GM12878 (cell line): Measurements from ENCODE around the gene CCDC9. TPM values are rescaled to one million over a fixed set of nuclear protein-coding genes. Genes with fewer than 3 reads are reported as not detected.
"Not testable (repeated sequence)": the region's sequence is repeated elsewhere in the genome, so short reads cannot be mapped to it uniquely, and the experiment has no call there.

Experiments
- ATAC-seq: fragments of 200-7000 bp; cut with Tn5 transposase; 3 replicates; pipeline ENCODE4 v1.9.1; 2020; ENCODE audit warnings: mild to moderate bottlenecking, moderate library complexity
- BruUV-seq: library from RNA; stranded (reverse); fragments of 400-500 nt; replicated peaks from 2 replicates; lab custom pipeline; 2021; lab: Mats Ljungman, UMichigan
- CTCF ChIA-PET: fragments of 300-600 bp; sonication (Branson Sonifier 250); formaldehyde crosslinking; extraction: SDS; loops from one replicate; lab custom pipeline; 2021; ENCODE audit warnings: inconsistent platforms; lab: Yijun Ruan, JAX
- POLR2A ChIA-PET: fragments of 350-600 bp; formaldehyde crosslinking; extraction: SDS; loops from one replicate; lab custom pipeline; 2021; ENCODE audit warnings: inconsistent platforms; lab: Charles Lee
- RAD21 ChIA-PET: fragments of 300-600 bp; sonication (Branson Sonifier 250); formaldehyde crosslinking; loops from one replicate; lab custom pipeline; 2023; ENCODE audit warnings: antibody characterized with exemption; ENCODE audit not compliant: unreplicated experiment; lab: Charles Lee
- SMC1A ChIA-PET: fragments of 300-600 bp; sonication (Branson Sonifier 250); formaldehyde crosslinking; loops from one replicate; lab custom pipeline; 2023; ENCODE audit not compliant: unreplicated experiment, uncharacterized antibody; lab: Charles Lee
- DNase-seq: peaks from one replicate; pipeline ENCODE4 v3.0.0-alpha.2; 2011; ENCODE audit warnings: low read depth, low spot score
- FAIRE-seq: peaks from 3 replicates; lab custom pipeline; 2011; peaks lifted over from hg19 to GRCh38; lab: Jason Lieb, UNC
- H2AFZ ChIP-seq: 2 replicates; pipeline ENCODE4 v1.6.0; 2011; ENCODE audit warnings: low read depth, low read length, control low read depth; ENCODE audit not compliant: control insufficient read depth
- H3K27ac ChIP-seq: 2 replicates; pipeline ENCODE4 v1.5.1; 2011; ENCODE audit warnings: control low read depth; ENCODE audit not compliant: control insufficient read depth, insufficient read depth
- H3K27me3 ChIP-seq, 2 experiments: replicated peaks in 1 of 2; 2 replicates each; pipeline versions ENCODE4 v1.6.0 to v1.6.1; 2011; ENCODE audit warnings: low read length in 1 of 2; ENCODE audit not compliant: control insufficient read depth in 2 of 2, insufficient read depth in 2 of 2
- H3K36me3 ChIP-seq, 2 experiments: 2 replicates each; pipeline ENCODE4 v1.5.1; 2011; ENCODE audit warnings: low read length in 1 of 2; ENCODE audit not compliant: control insufficient read depth in 2 of 2, insufficient read depth in 2 of 2
- H3K4me1 ChIP-seq: 2 replicates; pipeline ENCODE4 v1.6.1; 2011; ENCODE audit warnings: mild to moderate bottlenecking, low read length, moderate library complexity, mixed read lengths; ENCODE audit not compliant: control insufficient read depth, insufficient read depth
- H3K4me2 ChIP-seq: 2 replicates; pipeline ENCODE4 v1.6.0; 2011; ENCODE audit warnings: control low read depth; ENCODE audit not compliant: control insufficient read depth, insufficient read depth
- H3K4me3 ChIP-seq: fragments of 200-600 bp; sonication (generic); 2 replicates; pipeline ENCODE4 v1.5.1; 2016
- H3K79me2 ChIP-seq: 2 replicates; pipeline ENCODE4 v1.6.0; 2011; ENCODE audit warnings: low read length; ENCODE audit not compliant: control insufficient read depth, insufficient read depth
- H3K9ac ChIP-seq: 2 replicates; pipeline ENCODE4 v1.8.0; 2011; ENCODE audit warnings: low read length, control low read depth, mixed read lengths; ENCODE audit not compliant: control insufficient read depth, insufficient read depth
- H3K9me3 ChIP-seq: replicated peaks from 3 replicates; pipeline ENCODE4 v1.5.1; 2011; ENCODE audit warnings: mild to moderate bottlenecking, low read length; ENCODE audit not compliant: control insufficient read depth, insufficient read depth
- H4K20me1 ChIP-seq: 2 replicates; pipeline ENCODE4 v1.6.0; 2011; ENCODE audit not compliant: control insufficient read depth, insufficient read depth
- CREM ChIP-seq: IDR thresholded peaks from 2 replicates; pipeline ENCODE4 v1.6.1; 2014; ENCODE audit warnings: antibody characterized with exemption, low read depth
- EGR1 ChIP-seq, 2 experiments: IDR thresholded peaks; 1 replicate in 1 of 2; 2 replicates in 1 of 2; pipeline ENCODE4 v1.6.1; 2011 to 2012; ENCODE audit warnings: low read depth in 2 of 2, low read length in 2 of 2, borderline replicate concordance in 1 of 2, mild to moderate bottlenecking in 1 of 2, moderate library complexity in 1 of 2
- FOXM1 ChIP-seq: IDR thresholded peaks from 2 replicates; pipeline ENCODE4 v1.6.1; 2012; ENCODE audit warnings: low read depth, mild to moderate bottlenecking, inconsistent platforms, low read length, moderate library complexity
- HDAC6 ChIP-seq: fragments of 200-600 bp; sonication (generic); IDR thresholded peaks from one replicate; pipeline ENCODE4 v1.8.0; 2017; ENCODE audit warnings: antibody characterized with exemption; ENCODE audit not compliant: unreplicated experiment
- NR2C1 ChIP-seq: fragments of 450-650 bp; IDR thresholded peaks from 2 replicates; pipeline ENCODE4 v1.6.1; 2017; ENCODE audit warnings: antibody characterized with exemption, mild to moderate bottlenecking, moderate library complexity
- RCOR1 ChIP-seq: conservative IDR thresholded peaks from 2 replicates; pipeline ENCODE4 v1.6.1; 2012; ENCODE audit warnings: low read depth, low read length, improper control_type of control experiment
- SP1 ChIP-seq: IDR thresholded peaks from one replicate; pipeline ENCODE4 v1.6.1; 2011; ENCODE audit warnings: low read depth, low read length
- ZNF384 ChIP-seq: IDR thresholded peaks from 2 replicates; pipeline ENCODE4 v1.6.1; 2012; ENCODE audit warnings: low read depth, mild to moderate bottlenecking, low read length, improper control_type of control experiment, borderline replicate concordance
- WGBS: methylation state at CpG from one replicate; pipeline ENCODE4 v1.1.6; 2016; ENCODE audit warnings: low lambda C conversion rate; ENCODE audit not compliant: insufficient replicate concordance, insufficient coverage; ENCODE audit errors: missing lambda C conversion rate; 5-methylcytosine and 5-hydroxymethylcytosine counted together
- in situ Hi-C: fragments of 300-500 bp; cut with MboI; formaldehyde crosslinking; loops from 9 replicates; pipeline ENCODE4 v1.14.3; 2018; ENCODE audit warnings: mixed read lengths
- intact Hi-C: fragments of 100-400 bp; cut with micrococcal nuclease; formaldehyde crosslinking; loops from one replicate; pipeline ENCODE4 v1.14.2; 2022; ENCODE audit not compliant: unreplicated experiment
- polyA plus RNA-seq, 11 experiments: library from polyadenylated mRNA; depleted of rRNA in 4 of 11; unstranded in 6 of 11; stranded (reverse) in 5 of 11; fragments of >200 nt; fragmentation: Nextera tagmentation in 4 of 11; fragmentation: Illumina TruSeq in 1 of 11; extraction: Ambion mirVana in 4 of 11; extraction: Trizol in 1 of 11; gene quantifications; 1 replicate in 1 of 11; 2 replicates in 10 of 11; pipeline versions ENCODE4 v1.2.1 to v1.2.3, GENCODE V29; 2011 to 2016; ENCODE audit warnings: inconsistent platforms in 2 of 11, missing spikeins in 2 of 11, low read depth in 1 of 11
- total RNA-seq, 4 experiments: library from RNA; depleted of rRNA in 3 of 4; stranded (reverse); fragments of >200 nt in 3 of 4; fragmentation: Illumina TruSeq in 1 of 4; extraction: Trizol in 1 of 4; gene quantifications; 2 replicates each; pipeline versions ENCODE4 v1.2.1 to v1.2.3, GENCODE V29; 2013 to 2021
- TF ChIP-seq, protein P1 (sequence below): fragments of 450-650 bp; IDR thresholded peaks from 2 replicates; pipeline ENCODE4 v1.6.1; 2014; ENCODE audit warnings: mild to moderate bottlenecking
- TF ChIP-seq, protein P2 (sequence below): fragments of 450-650 bp; formaldehyde crosslinking; IDR thresholded peaks from 2 replicates; pipeline ENCODE4 v1.4.0; 2022; ENCODE audit warnings: mild to moderate bottlenecking, moderate library complexity
- TF ChIP-seq, protein P3 (sequence below): fragments of 450-650 bp; IDR thresholded peaks from 2 replicates; pipeline ENCODE4 v1.6.1; 2017; ENCODE audit warnings: borderline replicate concordance
- TF ChIP-seq, protein P4 (sequence below): fragments of 450-650 bp; IDR thresholded peaks from 2 replicates; pipeline ENCODE4 v1.6.1; 2016; ENCODE audit warnings: mild to moderate bottlenecking

Gene CCDC9
- total and polyA plus RNA-seq, 10 of the 15 experiments (the other 5 are each of a cell fraction or from before 2014, with no cell fraction given), result 0.18 to 17.5 (median 7.1) TPM; not detected in 1

DNA sequence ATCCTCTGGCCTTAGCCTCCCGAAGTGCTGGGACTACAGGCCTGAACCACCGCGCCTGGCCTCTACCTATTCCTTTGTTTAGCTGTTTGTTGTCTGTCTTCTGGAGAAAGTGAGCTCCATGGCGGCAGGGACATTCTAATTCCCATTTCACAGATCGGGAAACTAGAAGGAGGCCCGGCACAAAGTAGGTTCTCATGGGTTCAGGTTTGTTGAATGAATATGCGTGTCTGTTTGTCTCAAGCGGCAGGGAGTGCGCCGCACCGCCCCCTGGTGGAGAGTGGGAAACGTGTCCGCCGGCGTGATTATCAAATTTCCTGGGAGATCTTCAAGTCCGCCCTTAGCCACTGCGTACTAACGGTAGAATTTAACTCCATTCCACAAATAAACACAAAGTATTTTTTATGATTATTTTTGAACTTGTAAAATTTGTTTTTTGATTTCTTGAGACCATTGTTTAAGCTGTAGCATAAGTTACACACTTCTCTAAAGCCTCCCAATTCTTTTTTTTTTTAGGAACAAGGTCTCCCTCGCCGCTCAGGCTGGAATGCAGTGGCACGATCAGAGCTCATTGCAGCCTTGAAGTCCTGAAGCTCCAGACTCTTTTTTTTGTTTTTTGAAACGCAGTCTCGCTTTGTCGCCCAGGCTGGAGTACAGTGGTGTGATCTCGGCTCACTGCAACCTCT lies 8.9 kb upstream of the CCDC9 start (continued):
- TF ChIP-seq, protein P1, sequence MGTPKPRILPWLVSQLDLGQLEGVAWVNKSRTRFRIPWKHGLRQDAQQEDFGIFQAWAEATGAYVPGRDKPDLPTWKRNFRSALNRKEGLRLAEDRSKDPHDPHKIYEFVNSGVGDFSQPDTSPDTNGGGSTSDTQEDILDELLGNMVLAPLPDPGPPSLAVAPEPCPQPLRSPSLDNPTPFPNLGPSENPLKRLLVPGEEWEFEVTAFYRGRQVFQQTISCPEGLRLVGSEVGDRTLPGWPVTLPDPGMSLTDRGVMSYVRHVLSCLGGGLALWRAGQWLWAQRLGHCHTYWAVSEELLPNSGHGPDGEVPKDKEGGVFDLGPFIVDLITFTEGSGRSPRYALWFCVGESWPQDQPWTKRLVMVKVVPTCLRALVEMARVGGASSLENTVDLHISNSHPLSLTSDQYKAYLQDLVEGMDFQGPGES, result no peak
- TF ChIP-seq NR2C1 (no peak), CREM (peak; percentile 32; the same call in 1 of the 2 replicates), ZNF384 (no peak), RCOR1 (0 out of 2 replicates have a peak, but pooled peaks have one; percentile 47), HDAC6 (no peak), SP1 (no peak), FOXM1 (no peak), EGR1 (IDR thresholded peaks at IDR 0.05; ENCODE audit: borderline replicate concordance in 1 of 2, low read depth in 2 of 2, low read length in 2 of 2) (no peak)
- TF ChIP-seq, protein P2, sequence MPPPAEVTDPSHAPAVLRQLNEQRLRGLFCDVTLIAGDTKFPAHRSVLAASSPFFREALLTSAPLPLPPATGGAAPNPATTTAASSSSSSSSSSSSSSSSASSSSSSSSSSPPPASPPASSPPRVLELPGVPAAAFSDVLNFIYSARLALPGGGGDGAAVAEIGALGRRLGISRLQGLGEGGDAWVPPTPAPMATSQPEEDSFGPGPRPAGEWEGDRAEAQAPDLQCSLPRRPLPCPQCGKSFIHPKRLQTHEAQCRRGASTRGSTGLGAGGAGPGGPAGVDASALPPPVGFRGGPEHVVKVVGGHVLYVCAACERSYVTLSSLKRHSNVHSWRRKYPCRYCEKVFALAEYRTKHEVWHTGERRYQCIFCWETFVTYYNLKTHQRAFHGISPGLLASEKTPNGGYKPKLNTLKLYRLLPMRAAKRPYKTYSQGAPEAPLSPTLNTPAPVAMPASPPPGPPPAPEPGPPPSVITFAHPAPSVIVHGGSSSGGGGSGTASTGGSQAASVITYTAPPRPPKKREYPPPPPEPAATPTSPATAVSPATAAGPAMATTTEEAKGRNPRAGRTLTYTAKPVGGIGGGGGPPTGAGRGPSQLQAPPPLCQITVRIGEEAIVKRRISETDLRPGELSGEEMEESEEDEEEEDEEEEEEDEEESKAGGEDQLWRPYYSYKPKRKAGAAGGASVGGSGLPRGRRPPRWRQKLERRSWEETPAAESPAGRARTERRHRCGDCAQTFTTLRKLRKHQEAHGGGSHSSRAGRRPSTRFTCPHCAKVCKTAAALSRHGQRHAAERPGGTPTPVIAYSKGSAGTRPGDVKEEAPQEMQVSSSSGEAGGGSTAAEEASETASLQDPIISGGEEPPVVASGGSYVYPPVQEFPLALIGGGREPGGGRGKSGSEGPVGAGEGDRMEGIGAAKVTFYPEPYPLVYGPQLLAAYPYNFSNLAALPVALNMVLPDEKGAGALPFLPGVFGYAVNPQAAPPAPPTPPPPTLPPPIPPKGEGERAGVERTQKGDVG, result no peak
- TF ChIP-seq, protein P3, sequence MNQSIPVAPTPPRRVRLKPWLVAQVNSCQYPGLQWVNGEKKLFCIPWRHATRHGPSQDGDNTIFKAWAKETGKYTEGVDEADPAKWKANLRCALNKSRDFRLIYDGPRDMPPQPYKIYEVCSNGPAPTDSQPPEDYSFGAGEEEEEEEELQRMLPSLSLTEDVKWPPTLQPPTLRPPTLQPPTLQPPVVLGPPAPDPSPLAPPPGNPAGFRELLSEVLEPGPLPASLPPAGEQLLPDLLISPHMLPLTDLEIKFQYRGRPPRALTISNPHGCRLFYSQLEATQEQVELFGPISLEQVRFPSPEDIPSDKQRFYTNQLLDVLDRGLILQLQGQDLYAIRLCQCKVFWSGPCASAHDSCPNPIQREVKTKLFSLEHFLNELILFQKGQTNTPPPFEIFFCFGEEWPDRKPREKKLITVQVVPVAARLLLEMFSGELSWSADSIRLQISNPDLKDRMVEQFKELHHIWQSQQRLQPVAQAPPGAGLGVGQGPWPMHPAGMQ, result no peak
- TF ChIP-seq, protein P4, sequence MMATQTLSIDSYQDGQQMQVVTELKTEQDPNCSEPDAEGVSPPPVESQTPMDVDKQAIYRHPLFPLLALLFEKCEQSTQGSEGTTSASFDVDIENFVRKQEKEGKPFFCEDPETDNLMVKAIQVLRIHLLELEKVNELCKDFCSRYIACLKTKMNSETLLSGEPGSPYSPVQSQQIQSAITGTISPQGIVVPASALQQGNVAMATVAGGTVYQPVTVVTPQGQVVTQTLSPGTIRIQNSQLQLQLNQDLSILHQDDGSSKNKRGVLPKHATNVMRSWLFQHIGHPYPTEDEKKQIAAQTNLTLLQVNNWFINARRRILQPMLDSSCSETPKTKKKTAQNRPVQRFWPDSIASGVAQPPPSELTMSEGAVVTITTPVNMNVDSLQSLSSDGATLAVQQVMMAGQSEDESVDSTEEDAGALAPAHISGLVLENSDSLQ, result no peak
- TF ChIP-seq, all 136 proteins: peak for 17

DNA sequence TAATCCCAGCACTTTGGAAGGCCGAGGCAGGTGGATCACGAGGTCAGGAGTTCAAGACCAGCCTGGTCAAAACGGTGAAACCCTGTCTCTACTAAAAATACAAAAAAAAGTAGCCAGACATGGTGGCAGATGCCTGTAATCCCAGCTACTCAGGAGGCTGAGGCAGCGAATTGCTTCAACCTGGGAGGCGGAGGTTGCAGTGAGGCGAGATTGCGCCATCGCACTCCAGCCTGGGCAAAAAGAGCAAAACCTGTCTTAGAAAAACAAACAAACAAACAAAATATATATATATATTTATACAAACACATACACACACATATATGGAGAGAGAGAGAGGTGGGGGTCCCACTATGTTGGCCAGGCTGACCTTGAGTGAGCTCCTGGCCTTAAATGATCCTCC lies 3.3 kb upstream of the CCDC9 start:
- H3K4me2 ChIP-seq, H2AFZ ChIP-seq, H3K27ac ChIP-seq, ATAC-seq, DNase-seq, H3K79me2 ChIP-seq, H4K20me1 ChIP-seq, H3K9ac ChIP-seq, FAIRE-seq, H3K4me1 ChIP-seq, H3K9me3 ChIP-seq, BruUV-seq, H3K4me3 ChIP-seq, intact Hi-C loops, H3K27me3 ChIP-seq, H3K36me3 ChIP-seq, in situ Hi-C loops: not testable (repeated sequence)
- POLR2A ChIA-PET, result interaction anchor here (0.6 kb wide), 1 partner anchor 1268 kb away, joined by 10 read pairs; no protein-coding TSS in a partner anchor
- WGBS, result 83% methylated on average over 8 of the region's 8 CpGs
- SMC1A ChIA-PET, result interaction anchor here (1.9 kb wide), 1 partner anchor 9 kb away, joined by 5 read pairs; no protein-coding TSS in a partner anchor
- RAD21 ChIA-PET, result interaction anchor here (0.7 kb wide), 1 partner anchor 9 kb away, joined by 3 read pairs; no protein-coding TSS in a partner anchor
- CTCF ChIA-PET, result interaction anchor here (1.7 to 2.4 kb wide), 2 partner anchors 9 to 42 kb away, joined by 6 to 16 read pairs; no protein-coding TSS in a partner anchor
